Neutrophil (primary cell): ENCODE data around the gene NPHP1.

Experiments
- H3K27ac ChIP-seq: fragments of 200-600 bp; sonication (generic); 2 replicates; pipeline ENCODE4 v1.5.1; 2016; ENCODE audit warnings: mild to moderate bottlenecking, moderate library complexity
- H3K27me3 ChIP-seq: fragments of 200-600 bp; sonication (generic); 2 replicates; pipeline ENCODE4 v1.6.0; 2016; ENCODE audit warnings: mild to moderate bottlenecking
- H3K36me3 ChIP-seq: fragments of 200-600 bp; sonication (generic); 2 replicates; pipeline ENCODE4 v1.5.1; 2017
- H3K4me1 ChIP-seq, 2 experiments: fragments of 200-600 bp in 1 of 2; sonication (generic) in 1 of 2; 1 replicate in 1 of 2; 2 replicates in 1 of 2; pipeline versions ENCODE4 v1.5.1 to v1.6.1; 2013 to 2016; ENCODE audit warnings: low read depth in 1 of 2, low read length in 1 of 2, mild to moderate bottlenecking in 1 of 2, moderate library complexity in 1 of 2; ENCODE audit not compliant: control insufficient read depth in 1 of 2, insufficient read depth in 1 of 2
- H3K4me3 ChIP-seq, 2 experiments: fragments of 200-600 bp in 1 of 2; sonication (generic) in 1 of 2; 1 replicate in 1 of 2; 2 replicates in 1 of 2; pipeline ENCODE4 v1.5.1; 2013 to 2016; ENCODE audit warnings: low read depth in 1 of 2, low read length in 1 of 2, mild to moderate bottlenecking in 1 of 2, moderate library complexity in 1 of 2
- H3K9me3 ChIP-seq: fragments of 200-600 bp; sonication (generic); 2 replicates; pipeline ENCODE4 v1.5.1; 2016
- CTCF ChIP-seq: fragments of 200-600 bp; sonication (generic); IDR thresholded peaks from 2 replicates; pipeline ENCODE4 v1.5.1; 2016; ENCODE audit warnings: antibody characterized with exemption

Gene NPHP1

GRCh38 chr2:110107092-110108079, 97.4 kb downstream of the NPHP1 start:
- no peak overlapping the region for H3K27ac ChIP-seq
- peaks cover 20% of the 10 kb centered on the region for H3K27me3 ChIP-seq
- H3K4me3 ChIP-seq, result no peak overlapping the region
- no peaks in the 10 kb centered on the region for H3K4me1 ChIP-seq
- H3K9me3 ChIP-seq, result no peaks in the 10 kb centered on the region
- no peaks in the 10 kb centered on the region for H3K36me3 ChIP-seq
- no peak for TF ChIP-seq CTCF

- no peaks in the 10 kb centered on the region for H3K36me3 ChIP-seq
- H3K27me3 ChIP-seq, result peaks cover 24% of the 10 kb centered on the region
- no peak for TF ChIP-seq CTCF
- no peaks in the 10 kb centered on the region for H3K4me1 ChIP-seq
- H3K27ac ChIP-seq, result no peak overlapping the region
- no peak overlapping the region for H3K4me3 ChIP-seq
- H3K9me3 ChIP-seq, result no peaks in the 10 kb centered on the region
These were observed 98.2 kb downstream of the NPHP1 start for GRCh38 chr2:110106642-110107041.

- TF ChIP-seq CTCF, result no peak
- no peak overlapping the region for H3K4me3 ChIP-seq
- peaks cover 24% of the 10 kb centered on the region for H3K27me3 ChIP-seq
- H3K36me3 ChIP-seq, result no peaks in the 10 kb centered on the region
- H3K27ac ChIP-seq, result no peak overlapping the region
- H3K9me3 ChIP-seq, result no peaks in the 10 kb centered on the region
- no peaks in the 10 kb centered on the region for H3K4me1 ChIP-seq
These were observed 99.0 kb downstream of the NPHP1 start for GRCh38 chr2:110105608-110106467.

- H3K4me3 ChIP-seq, result no peak overlapping the region
- H3K27me3 ChIP-seq, result peaks cover 24% of the 10 kb centered on the region
- no peak overlapping the region for H3K27ac ChIP-seq
- H3K36me3 ChIP-seq, result no peaks in the 10 kb centered on the region
- TF ChIP-seq CTCF, result no peak
- no peaks in the 10 kb centered on the region for H3K9me3 ChIP-seq
- no peaks in the 10 kb centered on the region for H3K4me1 ChIP-seq
These were observed 99.6 kb downstream of the NPHP1 start for GRCh38 chr2:110105183-110105582.

GRCh38 chr2:110104025-110104771, 100.6 kb downstream of the NPHP1 start:
- Histone ChIP-seq H3K4me1 (no peaks in the 10 kb centered on the region), H3K36me3 (no peaks in the 10 kb centered on the region), H3K9me3 (no peaks in the 10 kb centered on the region), H3K4me3 (no peak overlapping the region), H3K27ac (no peak overlapping the region), H3K27me3 (peaks cover 24% of the 10 kb centered on the region)
- no peak for TF ChIP-seq CTCF
